Measurements from ENCODE around the gene AKT2. TPM values are rescaled to one million over a fixed set of nuclear protein-coding genes. Genes with fewer than 3 reads are reported as not detected.

Gene AKT2
- polyA plus RNA-seq, 1 donor (not counting 4 experiments of a cell fraction or from before 2014, with no cell fraction given) = 108 TPM

DNA sequence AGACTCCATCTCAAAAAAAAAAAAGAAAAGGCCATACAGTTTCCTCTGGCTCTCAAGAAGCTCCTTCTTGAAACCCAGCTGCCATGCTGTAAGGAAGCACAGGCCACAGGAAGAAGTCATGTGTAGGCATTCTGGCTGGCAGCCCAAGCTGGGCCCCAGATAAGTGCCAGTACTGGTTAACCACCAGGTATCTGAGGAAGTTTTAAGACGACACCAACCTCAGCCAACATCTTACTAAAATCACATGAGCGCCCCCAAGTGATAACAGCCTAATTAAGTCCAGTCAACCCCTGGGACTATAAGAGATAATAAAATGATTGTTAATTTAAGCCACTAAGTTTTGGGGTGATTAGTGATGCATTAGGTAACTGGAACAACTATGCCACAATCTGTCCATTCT lies 27.4 kb upstream of the AKT2 start:
- H3K36me3 ChIP-seq (ENCODE audit: control insufficient read depth in 2 of 2, extremely low read depth in 1 of 2, insufficient read depth in 2 of 2, low read length in 2 of 2) = peaks cover 3 to 4% of the 10 kb centered on the region in 2 experiments
- no peak overlapping the region for H3K27ac ChIP-seq (ENCODE audit: control insufficient read depth, insufficient read depth, low read length)
- no peak overlapping the region for H3K4me3 ChIP-seq (ENCODE audit: control insufficient read depth in 2 of 3, extremely low read depth in 1 of 3, insufficient read depth in 2 of 3, low read depth in 1 of 3, low read length in 3 of 3)
- dilution Hi-C loops (cut with MboI; ENCODE audit: extremely low pct_ligation_motif_present, low sequenced_read_pairs) = no loop called here
- H3K9me3 ChIP-seq (ENCODE audit: control insufficient read depth, low read depth, low read length) = no peaks in the 10 kb centered on the region
- no peak overlapping the region for H2AFZ ChIP-seq (ENCODE audit: control insufficient read depth, low read length)
- no peak for DNase-seq (ENCODE audit: low read depth, low spot score)
- H3K4me2 ChIP-seq (ENCODE audit: control insufficient read depth, extremely low read depth, insufficient read depth, low read depth, low read length) = no peak overlapping the region
- H4K20me1 ChIP-seq (ENCODE audit: control insufficient read depth, extremely low read depth, insufficient read depth, low read length) = no peaks in the 10 kb centered on the region
- no peak overlapping the region for H3K9ac ChIP-seq (ENCODE audit: control insufficient read depth, extremely low read depth, insufficient read depth, low read length)
- no peak for FAIRE-seq
- no peaks in the 10 kb centered on the region for H3K9me1 ChIP-seq (ENCODE audit: control insufficient read depth, extremely low read depth, insufficient read depth, low read length)
- no peaks in the 10 kb centered on the region for H3K27me3 ChIP-seq (ENCODE audit: control insufficient read depth, extremely low read depth, insufficient read depth, low read length)
- no peaks in the 10 kb centered on the region for H3K4me1 ChIP-seq (ENCODE audit: control insufficient read depth, extremely low read depth, insufficient read depth, low read length)
- no peaks in the 10 kb centered on the region for H3K79me2 ChIP-seq (ENCODE audit: control insufficient read depth, insufficient read depth, low read length)
- TF ChIP-seq EZH2 (IDR thresholded peaks at IDR 0.05; ENCODE audit: low read length) = no peak
- TF ChIP-seq, protein P1, sequence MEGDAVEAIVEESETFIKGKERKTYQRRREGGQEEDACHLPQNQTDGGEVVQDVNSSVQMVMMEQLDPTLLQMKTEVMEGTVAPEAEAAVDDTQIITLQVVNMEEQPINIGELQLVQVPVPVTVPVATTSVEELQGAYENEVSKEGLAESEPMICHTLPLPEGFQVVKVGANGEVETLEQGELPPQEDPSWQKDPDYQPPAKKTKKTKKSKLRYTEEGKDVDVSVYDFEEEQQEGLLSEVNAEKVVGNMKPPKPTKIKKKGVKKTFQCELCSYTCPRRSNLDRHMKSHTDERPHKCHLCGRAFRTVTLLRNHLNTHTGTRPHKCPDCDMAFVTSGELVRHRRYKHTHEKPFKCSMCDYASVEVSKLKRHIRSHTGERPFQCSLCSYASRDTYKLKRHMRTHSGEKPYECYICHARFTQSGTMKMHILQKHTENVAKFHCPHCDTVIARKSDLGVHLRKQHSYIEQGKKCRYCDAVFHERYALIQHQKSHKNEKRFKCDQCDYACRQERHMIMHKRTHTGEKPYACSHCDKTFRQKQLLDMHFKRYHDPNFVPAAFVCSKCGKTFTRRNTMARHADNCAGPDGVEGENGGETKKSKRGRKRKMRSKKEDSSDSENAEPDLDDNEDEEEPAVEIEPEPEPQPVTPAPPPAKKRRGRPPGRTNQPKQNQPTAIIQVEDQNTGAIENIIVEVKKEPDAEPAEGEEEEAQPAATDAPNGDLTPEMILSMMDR (optimal IDR thresholded peaks at IDR 0.05 in 1 of 3, IDR thresholded peaks at IDR 0.05 in 1 of 3, conservative IDR thresholded peaks at IDR 0.05 in 1 of 3; ENCODE audit: extremely low read depth in 1 of 3, insufficient read depth in 2 of 3, low read length in 3 of 3) = no peak

DNA sequence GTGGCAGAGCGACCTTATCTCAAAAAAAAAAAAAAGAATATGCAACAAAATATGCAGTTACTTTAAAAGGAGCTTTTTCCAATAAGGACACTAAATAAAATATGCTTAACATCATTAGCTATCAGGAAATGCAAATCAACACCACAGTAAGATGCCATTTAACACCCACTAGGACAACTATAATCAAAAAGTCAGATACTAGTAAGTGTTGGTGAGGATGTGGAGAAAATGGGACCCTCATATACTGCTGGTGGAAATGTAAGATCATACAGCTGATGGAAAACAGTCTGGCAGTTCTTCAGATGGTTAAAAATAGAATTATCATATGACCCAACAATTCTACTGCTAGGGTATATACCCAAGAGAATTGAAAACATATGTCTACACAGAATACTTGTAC lies 24.5 kb upstream of the AKT2 start:
- no peak for FAIRE-seq
- Histone ChIP-seq H3K79me2 (ENCODE audit: control insufficient read depth, insufficient read depth, low read length) (no peaks in the 10 kb centered on the region), H3K36me3 (ENCODE audit: control insufficient read depth in 2 of 2, extremely low read depth in 1 of 2, insufficient read depth in 2 of 2, low read length in 2 of 2) (no peaks in the 10 kb centered on the region), H3K27ac (ENCODE audit: control insufficient read depth, insufficient read depth, low read length) (no peak overlapping the region), H3K4me2 (ENCODE audit: control insufficient read depth, extremely low read depth, insufficient read depth, low read depth, low read length) (no peak overlapping the region), H4K20me1 (ENCODE audit: control insufficient read depth, extremely low read depth, insufficient read depth, low read length) (no peaks in the 10 kb centered on the region), H2AFZ (ENCODE audit: control insufficient read depth, low read length) (no peak overlapping the region), H3K4me3 (ENCODE audit: control insufficient read depth in 2 of 3, extremely low read depth in 1 of 3, insufficient read depth in 2 of 3, low read depth in 1 of 3, low read length in 3 of 3) (no peak overlapping the region), H3K9me1 (ENCODE audit: control insufficient read depth, extremely low read depth, insufficient read depth, low read length) (no peaks in the 10 kb centered on the region), H3K27me3 (ENCODE audit: control insufficient read depth, extremely low read depth, insufficient read depth, low read length) (no peaks in the 10 kb centered on the region), H3K9me3 (ENCODE audit: control insufficient read depth, low read depth, low read length) (no peaks in the 10 kb centered on the region), H3K9ac (ENCODE audit: control insufficient read depth, extremely low read depth, insufficient read depth, low read length) (no peak overlapping the region), H3K4me1 (ENCODE audit: control insufficient read depth, extremely low read depth, insufficient read depth, low read length) (peaks cover 6% of the 10 kb centered on the region)
- dilution Hi-C loops (cut with MboI; ENCODE audit: extremely low pct_ligation_motif_present, low sequenced_read_pairs) = no loop called here
- TF ChIP-seq, protein P1 (optimal IDR thresholded peaks at IDR 0.05 in 1 of 3, IDR thresholded peaks at IDR 0.05 in 1 of 3, conservative IDR thresholded peaks at IDR 0.05 in 1 of 3; ENCODE audit: extremely low read depth in 1 of 3, insufficient read depth in 2 of 3, low read length in 3 of 3) = no peak
- TF ChIP-seq EZH2 (IDR thresholded peaks at IDR 0.05; ENCODE audit: low read length) = no peak
- DNase-seq (ENCODE audit: low read depth, low spot score) = no peak

Measured in keratinocyte (primary cell).